Esophagus muscularis mucosa (tissue), 4 donors: ENCODE results near the gene AHRR. TPM values are rescaled to one million over a fixed set of nuclear protein-coding genes. Genes with fewer than 3 reads are reported as not detected.

Source experiments
- DNase-seq: peaks from one replicate; pipeline ENCODE4 v3.0.0-alpha.2; 2017; ENCODE audit errors: extremely low spot score
- H3K27ac ChIP-seq, 4 donors: fragments of 200-600 bp; sonication (generic); replicated peaks in 1 of 4; 1 replicate in 3 of 4; 2 replicates in 1 of 4; pipeline ENCODE4 v1.5.1; 2016 to 2019; ENCODE audit warnings: mild to moderate bottlenecking in 1 of 4
- H3K27me3 ChIP-seq, 4 donors: fragments of 200-600 bp; sonication (generic); one replicate each; pipeline versions ENCODE4 v1.5.1 to v1.6.0; 2016 to 2019
- H3K36me3 ChIP-seq, 4 donors: fragments of 200-600 bp; sonication (generic); one replicate each; pipeline ENCODE4 v1.5.1; 2016 to 2019
- H3K4me1 ChIP-seq, 4 donors: fragments of 200-600 bp; sonication (generic); one replicate each; pipeline ENCODE4 v1.5.1; 2016 to 2019
- H3K4me3 ChIP-seq, 4 donors: fragments of 200-600 bp; sonication (generic); 1 replicate in 2 of 4; 2 replicates in 2 of 4; pipeline ENCODE4 v1.5.1; 2016 to 2019; ENCODE audit warnings: mild to moderate bottlenecking in 4 of 4, moderate library complexity in 1 of 4
- H3K9me3 ChIP-seq, 4 donors: fragments of 200-600 bp; sonication (generic); 1 replicate in 3 of 4; 2 replicates in 1 of 4; pipeline ENCODE4 v1.5.1; 2016 to 2019
- EP300 ChIP-seq: sonication (generic); formaldehyde crosslinking; IDR thresholded peaks from one replicate; pipeline ENCODE4 v1.6.1; 2017; ENCODE audit warnings: antibody characterized with exemption
- POLR2A ChIP-seq: fragments of 450-650 bp; IDR thresholded peaks from one replicate; pipeline ENCODE4 v1.6.1; 2017; ENCODE audit warnings: antibody characterized with exemption, moderate library complexity, mild to moderate bottlenecking, low read depth
- POLR2AphosphoS5 ChIP-seq, 2 donors: sonication (generic); formaldehyde crosslinking; IDR thresholded peaks; one replicate each; pipeline ENCODE4 v1.6.1; 2017; ENCODE audit warnings: antibody characterized with exemption in 2 of 2
- WGBS: methylation state at CpG from one replicate; pipeline ENCODE4 v1.1.5; 2018; 5-methylcytosine and 5-hydroxymethylcytosine counted together
- intact Hi-C: fragments of 100-400 bp; cut with DNase I; formaldehyde crosslinking; loops from one replicate; pipeline ENCODE4 v1.15.1; 2023
- total RNA-seq, 4 donors: library from RNA; depleted of rRNA; stranded (reverse); fragments of >200 nt; gene quantifications; one replicate each; pipeline versions ENCODE4 v1.1.0 to v1.2.1, GENCODE V29; 2016
- TF ChIP-seq, protein P1 (sequence below), 3 experiments: fragments of 200-600 bp in 2 of 3; fragments of 450-650 bp in 1 of 3; sonication (generic) in 2 of 3; IDR thresholded peaks; one replicate each; pipeline ENCODE4 v1.5.1; 2017 to 2019; ENCODE audit warnings: antibody characterized with exemption in 3 of 3, mild to moderate bottlenecking in 2 of 3, moderate library complexity in 1 of 3

AHRR gene
- total RNA-seq, 4 donors from 2014 or later, result 0.33 to 5.5 (median 0.86) TPM

- Histone ChIP-seq H3K9me3 (peaks cover 0 to 11% (median 10%) of the 10 kb centered on the region in 4 donors), H3K4me3 (no peak overlapping the region), H3K27ac (no peak overlapping the region), H3K4me1 (no peaks in the 10 kb centered on the region), H3K36me3 (peaks cover 46 to 93% (median 91%) of the 10 kb centered on the region in 4 donors), H3K27me3 (no peaks in the 10 kb centered on the region)
- WGBS, result 76% methylated on average over 16 of the region's 28 CpGs
- intact Hi-C loops, result no loop called here
- TF ChIP-seq, protein P1, sequence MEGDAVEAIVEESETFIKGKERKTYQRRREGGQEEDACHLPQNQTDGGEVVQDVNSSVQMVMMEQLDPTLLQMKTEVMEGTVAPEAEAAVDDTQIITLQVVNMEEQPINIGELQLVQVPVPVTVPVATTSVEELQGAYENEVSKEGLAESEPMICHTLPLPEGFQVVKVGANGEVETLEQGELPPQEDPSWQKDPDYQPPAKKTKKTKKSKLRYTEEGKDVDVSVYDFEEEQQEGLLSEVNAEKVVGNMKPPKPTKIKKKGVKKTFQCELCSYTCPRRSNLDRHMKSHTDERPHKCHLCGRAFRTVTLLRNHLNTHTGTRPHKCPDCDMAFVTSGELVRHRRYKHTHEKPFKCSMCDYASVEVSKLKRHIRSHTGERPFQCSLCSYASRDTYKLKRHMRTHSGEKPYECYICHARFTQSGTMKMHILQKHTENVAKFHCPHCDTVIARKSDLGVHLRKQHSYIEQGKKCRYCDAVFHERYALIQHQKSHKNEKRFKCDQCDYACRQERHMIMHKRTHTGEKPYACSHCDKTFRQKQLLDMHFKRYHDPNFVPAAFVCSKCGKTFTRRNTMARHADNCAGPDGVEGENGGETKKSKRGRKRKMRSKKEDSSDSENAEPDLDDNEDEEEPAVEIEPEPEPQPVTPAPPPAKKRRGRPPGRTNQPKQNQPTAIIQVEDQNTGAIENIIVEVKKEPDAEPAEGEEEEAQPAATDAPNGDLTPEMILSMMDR (IDR thresholded peaks at IDR 0.05), result no peak
- DNase-seq, result no peak
These were observed 135.1 kb downstream of the AHRR start for GRCh38 chr5:456351-457194.

DNA sequence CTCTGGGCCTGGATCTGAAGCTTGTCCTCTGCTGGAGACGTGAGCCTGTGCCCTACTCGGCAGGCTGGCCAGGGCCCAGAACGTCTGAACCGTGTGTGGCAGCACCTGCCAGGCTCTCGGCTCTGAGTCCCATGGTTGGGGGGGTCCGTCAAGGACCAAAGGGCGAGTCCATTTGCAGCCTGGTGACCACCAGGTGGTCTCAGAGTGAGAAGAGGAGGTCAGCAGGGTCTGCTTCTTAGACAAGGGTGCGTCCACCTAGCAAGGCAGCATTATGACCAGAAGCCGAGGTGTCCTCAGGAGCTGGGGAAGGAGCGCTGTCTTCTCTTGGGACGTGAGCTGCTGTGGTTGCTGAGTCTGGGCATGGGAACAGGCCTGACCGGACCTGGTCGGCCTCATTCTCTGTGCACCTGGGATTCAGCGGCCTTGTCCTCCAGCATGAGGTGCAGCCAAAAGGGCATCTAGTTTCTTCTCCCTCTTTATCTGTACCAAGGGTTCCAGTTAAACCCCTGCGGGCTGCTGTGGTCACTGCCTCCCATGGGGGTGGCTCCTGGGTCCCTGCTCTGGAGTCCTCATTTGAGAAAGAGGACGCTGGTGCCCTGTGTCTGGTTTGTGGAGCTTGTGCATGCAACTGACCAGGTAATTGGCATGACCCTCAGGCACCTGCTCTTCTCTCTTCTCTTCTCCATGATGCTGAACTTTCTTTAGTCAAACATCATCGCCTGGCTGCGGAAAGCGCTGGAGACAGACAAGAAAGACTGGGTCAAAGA, 135.9 kb downstream of the AHRR start:
- 91% methylated on average over 18 of the region's 19 CpGs for WGBS
- H3K36me3 ChIP-seq, result peaks cover 51 to 93% (median 91%) of the 10 kb centered on the region in 4 donors
- no peak overlapping the region for H3K4me3 ChIP-seq
- H3K27ac ChIP-seq, result no peak overlapping the region
- no peak for TF ChIP-seq EP300
- TF ChIP-seq POLR2AphosphoS5 (IDR thresholded peaks at IDR 0.05), result no peak
- TF ChIP-seq POLR2A, result no peak
- TF ChIP-seq, protein P1 (IDR thresholded peaks at IDR 0.05), result no peak
- H3K4me1 ChIP-seq, result no peaks in the 10 kb centered on the region
- intact Hi-C loops, result no loop called here
- H3K9me3 ChIP-seq, result peaks cover 0 to 3% (median 2%) of the 10 kb centered on the region in 4 donors
- H3K27me3 ChIP-seq, result no peaks in the 10 kb centered on the region
- no peak for DNase-seq

GRCh38 chr5:458547-459353, 137.2 kb downstream of the AHRR start:
- H3K4me1 ChIP-seq, result no peaks in the 10 kb centered on the region
- WGBS, result 81% methylated on average over 17 of the region's 17 CpGs
- H3K27me3 ChIP-seq, result no peaks in the 10 kb centered on the region
- no peaks in the 10 kb centered on the region for H3K9me3 ChIP-seq
- H3K4me3 ChIP-seq, result no peak overlapping the region
- intact Hi-C loops, result no loop called here
- TF ChIP-seq POLR2A, result no peak
- TF ChIP-seq POLR2AphosphoS5 (IDR thresholded peaks at IDR 0.05), result no peak
- TF ChIP-seq, protein P1 (IDR thresholded peaks at IDR 0.05), result no peak
- no peak for TF ChIP-seq EP300
- no peak for DNase-seq
- no peak overlapping the region for H3K27ac ChIP-seq
- peaks cover 46 to 92% (median 89%) of the 10 kb centered on the region in 4 donors for H3K36me3 ChIP-seq

- no peak for DNase-seq
- Histone ChIP-seq H3K4me3 (no peak overlapping the region), H3K9me3 (no peaks in the 10 kb centered on the region), H3K4me1 (no peaks in the 10 kb centered on the region), H3K27ac (no peak overlapping the region), H3K27me3 (no peaks in the 10 kb centered on the region), H3K36me3 (peaks cover 43 to 94% (median 89%) of the 10 kb centered on the region in 4 donors)
- intact Hi-C loops, result no loop called here
- TF ChIP-seq POLR2AphosphoS5 (IDR thresholded peaks at IDR 0.05), result no peak
- no peak for TF ChIP-seq EP300
- no peak for TF ChIP-seq POLR2A
- TF ChIP-seq, protein P1 (IDR thresholded peaks at IDR 0.05), result no peak
- WGBS, result 93% methylated on average over 22 of the region's 24 CpGs
These were observed 138.2 kb downstream of the AHRR start for GRCh38 chr5:459562-460272.
